HCT116 (cell line): ENCODE data around the gene NR2F1-AS1. TPM values are rescaled to one million over a fixed set of nuclear protein-coding genes. Genes with fewer than 3 reads are reported as not detected.

Experiments used
- ATAC-seq: fragments of 200-7000 bp; cut with Tn5 transposase; 2 replicates; pipeline ENCODE4 v1.9.1; 2020; ENCODE audit warnings: mild to moderate bottlenecking, moderate library complexity
- Bru-seq: library from RNA; stranded (reverse); fragments of 400-500 nt; gene quantifications from one replicate; lab custom pipeline; 2021; lab: Mats Ljungman, UMichigan
- BruChase-seq, 2 experiments: library from RNA; stranded (reverse); fragments of 400-500 nt; gene quantifications; one replicate each; lab custom pipeline; 2021; lab: Mats Ljungman, UMichigan
- BruUV-seq: library from RNA; stranded (reverse); fragments of 400-500 nt; replicated peaks from 2 replicates; lab custom pipeline; 2021; lab: Mats Ljungman, UMichigan
- CTCF ChIA-PET: fragments of 300-600 bp; sonication (Branson Sonifier 250); formaldehyde crosslinking; loops from one replicate; lab custom pipeline; 2021; ENCODE audit warnings: antibody characterized with exemption; lab: Charles Lee
- POLR2A ChIA-PET: fragments of 300-600, 350-600 bp; sonication (Branson Sonifier 250); formaldehyde crosslinking; loops from one replicate; lab custom pipeline; 2021; ENCODE audit warnings: antibody characterized with exemption; lab: Charles Lee
- RAD21 ChIA-PET, 2 experiments: fragments of 300-600 bp; sonication (Branson Sonifier 250); formaldehyde crosslinking; loops; one replicate each; lab custom pipeline; 2023; ENCODE audit warnings: low total read pairs in 2 of 2; ENCODE audit not compliant: uncharacterized antibody in 2 of 2, unreplicated experiment in 2 of 2, low non-redundant PET in 1 of 2; lab: Charles Lee
- DNase-seq: peaks from one replicate; pipeline ENCODE4 v3.0.0-alpha.2; 2010; ENCODE audit warnings: low read depth, low spot score
- H2AFZ ChIP-seq: fragments of 200-600 bp; shearing (Covaris generic), sonication (generic); 2 replicates; pipeline ENCODE4 v1.6.1; 2017; ENCODE audit warnings: low read depth, mixed run types, mixed read lengths, antibody characterized with exemption, low read length; ENCODE audit not compliant: poor library complexity, severe bottlenecking
- H3K27ac ChIP-seq: 2 replicates; pipeline ENCODE4 v1.5.1; 2012; ENCODE audit warnings: low read depth, low read length
- H3K27me3 ChIP-seq: fragments of 200-600 bp; sonication (generic); 2 replicates; pipeline ENCODE4 v1.6.1; 2016; ENCODE audit warnings: mixed run types, low read length, mixed read lengths; ENCODE audit not compliant: insufficient read depth
- H3K36me3 ChIP-seq, 2 experiments: fragments of 200-500 bp in 1 of 2; fragments of 200-600 bp in 1 of 2; sonication (Bioruptor generic) in 1 of 2; sonication (generic) in 1 of 2; 2 replicates each; pipeline versions ENCODE4 v1.5.1 to v1.6.1; 2014 to 2016; ENCODE audit warnings: low read length in 2 of 2, inconsistent platforms in 1 of 2, mixed read lengths in 1 of 2, mixed run types in 1 of 2; ENCODE audit not compliant: insufficient read depth in 2 of 2, control insufficient read depth in 1 of 2
- H3K4me1 ChIP-seq, 2 experiments: fragments of 200-600 bp in 1 of 2; sonication (generic) in 1 of 2; 2 replicates each; pipeline versions ENCODE4 v1.5.1 to v1.6.1; 2012 to 2017; ENCODE audit warnings: low read length in 2 of 2, inconsistent platforms in 1 of 2, mild to moderate bottlenecking in 1 of 2, mixed read lengths in 1 of 2, mixed run types in 1 of 2, moderate library complexity in 1 of 2; ENCODE audit not compliant: insufficient read depth in 2 of 2, control insufficient read depth in 1 of 2
- H3K4me2 ChIP-seq: fragments of 200-600 bp; sonication (generic); 2 replicates; pipeline ENCODE4 v1.6.1; 2017; ENCODE audit warnings: mixed run types, low read length, mixed read lengths
- H3K4me3 ChIP-seq, 2 experiments: fragments of 200-600 bp in 1 of 2; sonication (generic) in 1 of 2; replicated peaks in 1 of 2; 2 replicates each; pipeline ENCODE4 v1.5.1; 2011 to 2016; ENCODE audit warnings: low read length in 2 of 2, control low read depth in 1 of 2, low read depth in 1 of 2, mild to moderate bottlenecking in 1 of 2, mixed read lengths in 1 of 2, mixed run types in 1 of 2
- H3K79me2 ChIP-seq: fragments of 200-600 bp; sonication (generic); 2 replicates; pipeline ENCODE4 v1.6.1; 2017; ENCODE audit warnings: mild to moderate bottlenecking, mixed run types, low read length, moderate library complexity, mixed read lengths; ENCODE audit not compliant: insufficient read depth
- H3K9ac ChIP-seq: fragments of 200-600 bp; sonication (generic); 2 replicates; pipeline ENCODE4 v1.6.1; 2016; ENCODE audit warnings: low read length, mixed read lengths
- H3K9me2 ChIP-seq: fragments of 200-600 bp; sonication (generic), shearing (Covaris generic); 2 replicates; pipeline ENCODE4 v1.6.1; 2017; ENCODE audit warnings: mixed run types, mild to moderate bottlenecking, moderate library complexity; ENCODE audit not compliant: insufficient read depth
- H3K9me3 ChIP-seq, 2 experiments: fragments of 200-500 bp in 1 of 2; fragments of 200-600 bp in 1 of 2; sonication (Bioruptor generic) in 1 of 2; sonication (generic) in 1 of 2; 2 replicates each; pipeline ENCODE4 v1.6.1; 2014 to 2017; ENCODE audit warnings: low read length in 2 of 2, mixed read lengths in 2 of 2, inconsistent platforms in 1 of 2, low read depth in 1 of 2, mild to moderate bottlenecking in 1 of 2, mixed run types in 1 of 2, moderate library complexity in 1 of 2; ENCODE audit not compliant: control insufficient read depth in 1 of 2, insufficient read depth in 1 of 2
- H4K20me1 ChIP-seq: fragments of 200-600 bp; sonication (generic), shearing (Covaris generic); 2 replicates; pipeline ENCODE4 v1.6.1; 2017; ENCODE audit warnings: mixed run types, mild to moderate bottlenecking, moderate library complexity; ENCODE audit not compliant: insufficient read depth
- CBX3 ChIP-seq: IDR thresholded peaks from 2 replicates; pipeline ENCODE4 v1.6.1; 2012; ENCODE audit warnings: low read depth
- MAX ChIP-seq: IDR thresholded peaks from 2 replicates; pipeline ENCODE4 v1.6.1; 2012
- POLR2AphosphoS5 ChIP-seq: IDR thresholded peaks from 2 replicates; pipeline ENCODE4 v1.6.1; 2011; ENCODE audit warnings: mild to moderate bottlenecking, low read depth, low read length, moderate library complexity
- SIN3A ChIP-seq: IDR thresholded peaks from 2 replicates; pipeline ENCODE4 v1.6.1; 2012; ENCODE audit warnings: low read depth
- SP1 ChIP-seq: IDR thresholded peaks from 2 replicates; pipeline ENCODE4 v1.6.1; 2012; ENCODE audit warnings: low read depth
- ZBTB33 ChIP-seq: IDR thresholded peaks from 2 replicates; pipeline ENCODE4 v1.6.1; 2011; ENCODE audit warnings: mild to moderate bottlenecking, low read length, moderate library complexity; ENCODE audit not compliant: insufficient replicate concordance; ENCODE audit errors: extremely low read depth
- intact Hi-C: fragments of 100-400 bp; cut with micrococcal nuclease; formaldehyde crosslinking; loops from 2 replicates; pipeline ENCODE4 v1.10.0; 2022
- long read RNA-seq: library from polyadenylated mRNA; unstranded; transcript quantifications from one replicate; pipeline ENCODE4 v2.0.0, GENCODE V29; 2021; ENCODE audit not compliant: unreplicated experiment
- polyA plus RNA-seq: library from polyadenylated mRNA; unstranded; fragments of >200 nt; gene quantifications from 2 replicates; pipeline ENCODE4 v1.2.1, GENCODE V29; 2012; ENCODE audit warnings: missing spikeins
- total RNA-seq: library from RNA; stranded (reverse); gene quantifications from one replicate; pipeline ENCODE4 v1.2.1, GENCODE V29; 2021; ENCODE audit not compliant: unreplicated experiment

Gene NR2F1-AS1
- total RNA-seq (20.1 TPM), Bru-seq, nascent RNA (percentile 82 among the genes with signal in this experiment), BruChase-seq, experiment 1, labeled RNA remaining after a 6-hour chase (percentile 57 among the genes with signal in this experiment), BruChase-seq, experiment 2, labeled RNA remaining after a 2-hour chase (percentile 73 among the genes with signal in this experiment)
- 12.7 and 18.1 TPM in 2 replicates for polyA plus RNA-seq
- long read RNA-seq, partial matches to known transcripts = 1 of 27 reads
- long read RNA-seq, other reads (novel, unspliced or antisense) = 26 of 27 reads

GRCh38 chr5:93580927-93581445, at the start of gene NR2F1-AS1:
NR2F1-AS1 (minus strand) TSS chr5:93581219.
- Histone ChIP-seq H3K27me3 (no peaks in the 10 kb centered on the region), H3K4me1 (peaks cover 19 to 28% of the 10 kb centered on the region in 2 experiments), H3K4me3 (peak within 1 kb of the TSS; percentile 70 to 85), H3K4me2 (peak within 1 kb of the TSS; percentile 98), H2AFZ (peak within 1 kb of the TSS; percentile 62), H3K9me2 (no peaks in the 10 kb centered on the region), H3K36me3 (peaks cover 0 to 2% of the 10 kb centered on the region in 2 experiments; a peak in 1 of 4 replicates), H3K9me3 (no peaks in the 10 kb centered on the region), H3K27ac (peak within 1 kb of the TSS; percentile 99), H3K79me2 (peaks cover 4% of the 10 kb centered on the region), H4K20me1 (no peaks in the 10 kb centered on the region), H3K9ac (peak within 1 kb of the TSS; percentile 66)
- POLR2A ChIA-PET = no interaction called here
- RAD21 ChIA-PET = interaction anchor here in 1 of 2 experiments (0.6 kb wide), 1 partner anchor 1313 kb away, joined by 3 read pairs; no protein-coding TSS in a partner anchor
- DNase-seq (no peak), ATAC-seq (peak; percentile 20)
- CTCF ChIA-PET = no interaction called here
- peak; percentile 37; the same call in 1 of the 2 replicates for TF ChIP-seq SIN3A
- peak; percentile 43; the same call in 1 of the 2 replicates for TF ChIP-seq MAX
- TF ChIP-seq CBX3 = peak; percentile 23; the same call in 1 of the 2 replicates
- TF ChIP-seq SP1 = 0 out of 2 replicates have a peak, but pooled peaks have one; percentile 26
- TF ChIP-seq POLR2AphosphoS5 = no peak
- no peak for TF ChIP-seq ZBTB33
- no TSS peak for BruUV-seq
- intact Hi-C loops = loop anchor here (2.0 to 10.0 kb wide), 7 partner anchors 336 to 1314 kb away; no protein-coding TSS in a partner anchor
